HUES64 (cell line): ENCODE data around the gene NR5A1. TPM values are rescaled to one million over a fixed set of nuclear protein-coding genes. Genes with fewer than 3 reads are reported as not detected.

ENCODE experiments used
- H3K27ac ChIP-seq: 2 replicates; pipeline ENCODE4 v1.7.0; 2013; ENCODE audit warnings: low read depth, low read length, inconsistent platforms
- H3K27me3 ChIP-seq: 2 replicates; pipeline ENCODE4 v1.6.1; 2013; ENCODE audit warnings: mild to moderate bottlenecking, low read length; ENCODE audit not compliant: insufficient read depth
- H3K36me3 ChIP-seq: 2 replicates; pipeline ENCODE4 v1.6.1; 2013; ENCODE audit warnings: mild to moderate bottlenecking, low read length; ENCODE audit not compliant: insufficient read depth
- H3K4me1 ChIP-seq: 2 replicates; pipeline ENCODE4 v1.6.1; 2013; ENCODE audit warnings: mild to moderate bottlenecking, low read length, moderate library complexity; ENCODE audit not compliant: insufficient read depth
- H3K4me3 ChIP-seq: 2 replicates; pipeline ENCODE4 v1.5.1; 2013; ENCODE audit warnings: mild to moderate bottlenecking, low read length, moderate library complexity
- H3K9ac ChIP-seq: 2 replicates; pipeline ENCODE4 v1.6.1; 2013; ENCODE audit warnings: mild to moderate bottlenecking, low read depth, low read length
- H3K9me3 ChIP-seq: 2 replicates; pipeline ENCODE4 v1.6.1; 2013; ENCODE audit warnings: low read depth, low read length; ENCODE audit not compliant: insufficient read depth
- WGBS: fragments of 150-250, 120-280 bp; methylation state at CpG from one replicate; pipeline ENCODE4 v1.1.7; 2013; ENCODE audit warnings: missing lambda C conversion rate; 5-methylcytosine and 5-hydroxymethylcytosine counted together
- polyA plus RNA-seq, 2 experiments: library from polyadenylated mRNA; stranded (reverse); fragments of 50-300 nt; gene quantifications; one replicate each; pipeline ENCODE4 v1.2.3, GENCODE V29; 2013

Gene NR5A1
- not detected for polyA plus RNA-seq (2013, experiment 1 of 2)
- polyA plus RNA-seq (2013, experiment 2 of 2), result not detected

DNA sequence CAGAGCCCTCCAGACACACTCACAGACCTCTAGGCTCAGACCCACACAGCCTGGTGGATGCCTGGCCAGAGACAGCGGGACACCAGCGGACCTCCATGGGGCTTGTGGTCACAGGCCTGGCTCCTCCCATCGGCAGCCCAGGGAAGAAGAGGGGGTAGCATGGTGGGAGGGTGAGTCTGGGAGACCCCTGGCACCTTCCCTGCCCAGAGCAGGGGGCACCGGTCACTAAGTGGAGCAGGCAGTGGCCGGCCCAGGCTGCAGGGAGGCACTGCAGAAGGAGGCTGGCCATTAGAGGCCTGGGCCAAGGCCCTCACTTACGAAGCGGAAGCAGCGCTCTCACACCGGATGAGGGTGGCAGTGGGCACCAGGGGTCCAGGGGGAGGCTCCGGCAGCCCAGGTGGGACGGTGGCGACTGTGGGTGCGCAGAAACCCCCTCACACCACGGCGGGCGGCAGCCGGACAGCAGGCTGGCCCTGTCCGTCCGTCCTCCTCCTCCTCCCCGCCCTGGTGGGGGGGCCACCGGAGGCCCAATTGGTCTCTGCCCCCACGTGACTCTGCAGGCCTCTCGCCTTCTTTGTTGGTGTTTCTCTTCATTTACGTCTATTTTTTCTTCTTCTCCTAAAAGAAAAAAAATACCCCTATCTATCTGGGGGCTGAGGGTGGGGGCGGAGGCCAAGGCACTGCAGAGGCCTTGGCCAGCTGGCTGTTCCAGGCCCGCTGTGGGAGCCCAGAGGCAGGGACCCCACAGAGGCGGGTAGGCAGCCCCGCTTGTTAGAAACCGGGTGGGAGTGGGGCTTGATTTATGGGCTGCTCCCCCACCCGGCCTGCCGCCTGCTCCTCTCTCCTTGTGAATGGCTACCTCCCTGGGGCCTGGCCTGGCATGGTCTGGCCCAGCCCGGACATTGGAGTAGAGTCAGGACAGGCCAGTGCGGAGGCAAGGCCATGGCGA lies at the start of gene NR5A1:
Gene NR5A1, minus strand, starts transcription at position 469 of the 949 bp plus-strand sequence. CDS start 4,004 bp downstream, outside the sequence.
- H3K27ac ChIP-seq, result no peak within 1 kb of the TSS
- H3K9ac ChIP-seq, result no peak within 1 kb of the TSS
- peaks cover 3% of the 10 kb centered on the region; the same call in 1 of the 2 replicates for H3K4me1 ChIP-seq
- no peaks in the 10 kb centered on the region for H3K9me3 ChIP-seq
- no peak within 1 kb of the TSS for H3K4me3 ChIP-seq
- H3K36me3 ChIP-seq, result no peaks in the 10 kb centered on the region
- WGBS, result 91% methylated on average over 34 of the region's 34 CpGs
- peaks cover 47% of the 10 kb centered on the region for H3K27me3 ChIP-seq

GRCh38 chr9:124555043-124555442 lies 47.8 kb upstream of the NR5A1 start:
- Histone ChIP-seq H3K4me1 (peaks cover 16% of the 10 kb centered on the region), H3K4me3 (no peak overlapping the region), H3K36me3 (peaks cover 15% of the 10 kb centered on the region), H3K9ac (no peak overlapping the region), H3K27me3 (no peaks in the 10 kb centered on the region), H3K27ac (no peak overlapping the region), H3K9me3 (no peaks in the 10 kb centered on the region)
- 90% methylated on average over 3 of the region's 3 CpGs for WGBS

GRCh38 chr9:124553738-124554137 lies 46.5 kb upstream of the NR5A1 start:
- no peaks in the 10 kb centered on the region for H3K9me3 ChIP-seq
- 94% methylated on average over 3 of the region's 3 CpGs for WGBS
- H3K9ac ChIP-seq, result no peak overlapping the region
- no peaks in the 10 kb centered on the region for H3K27me3 ChIP-seq
- H3K36me3 ChIP-seq, result peaks cover 19% of the 10 kb centered on the region
- H3K27ac ChIP-seq, result no peak overlapping the region
- no peak overlapping the region for H3K4me3 ChIP-seq
- peaks cover 13% of the 10 kb centered on the region for H3K4me1 ChIP-seq

GRCh38 chr9:124552273-124552605 lies 45.0 kb upstream of the NR5A1 start:
- Histone ChIP-seq H3K27me3 (no peaks in the 10 kb centered on the region), H3K4me3 (no peak overlapping the region), H3K9me3 (no peaks in the 10 kb centered on the region), H3K9ac (no peak overlapping the region), H3K36me3 (peaks cover 19% of the 10 kb centered on the region), H3K4me1 (peaks cover 9% of the 10 kb centered on the region), H3K27ac (0 out of 2 replicates have a peak overlapping the region, but pooled peaks have one; percentile 1)
- WGBS, result 93% methylated on average over 2 of the region's 2 CpGs

DNA sequence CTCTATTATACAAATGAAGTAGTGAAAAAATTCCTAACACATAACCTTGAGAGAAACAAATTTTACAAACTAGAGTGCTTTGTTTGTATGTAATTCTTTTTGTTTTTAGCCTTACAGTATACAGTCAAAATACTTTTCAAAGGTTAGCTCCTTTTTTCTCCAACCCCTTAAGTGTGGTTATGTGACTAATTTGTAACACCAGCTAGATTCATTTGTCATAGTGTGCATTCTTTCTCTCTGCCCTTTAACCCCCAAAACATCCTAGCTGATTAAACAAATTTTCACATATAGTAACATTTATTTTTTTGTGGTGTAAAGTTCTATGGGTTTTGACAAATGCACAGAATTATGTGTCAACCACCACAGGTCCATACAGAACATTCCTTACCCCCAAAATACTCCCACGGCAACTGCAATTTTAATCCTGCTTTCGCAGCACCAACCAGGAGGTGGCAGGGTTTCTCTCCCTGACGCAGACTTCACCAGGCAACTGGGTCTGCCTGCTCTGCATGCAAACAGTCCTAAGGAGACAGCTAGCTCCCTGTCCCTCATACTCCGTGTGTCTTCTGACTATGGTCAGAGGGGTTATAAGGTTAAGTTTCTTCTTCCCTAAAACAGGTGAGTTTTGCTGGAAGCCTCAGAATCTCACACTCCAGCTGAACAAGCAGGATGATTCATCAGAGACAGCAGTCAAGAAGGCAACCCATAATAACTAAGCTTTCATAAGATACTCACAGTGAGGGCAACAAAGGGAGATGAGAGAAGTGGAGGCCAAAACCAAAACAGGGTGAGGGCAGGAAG lies 44.5 kb upstream of the NR5A1 start:
- peaks cover 19% of the 10 kb centered on the region for H3K36me3 ChIP-seq
- WGBS, result 21% methylated on average over 3 of the region's 4 CpGs
- H3K27me3 ChIP-seq, result no peaks in the 10 kb centered on the region
- no peak overlapping the region for H3K4me3 ChIP-seq
- H3K9me3 ChIP-seq, result no peaks in the 10 kb centered on the region
- H3K9ac ChIP-seq, result no peak overlapping the region
- H3K4me1 ChIP-seq, result peaks cover 9% of the 10 kb centered on the region
- 0 out of 2 replicates have a peak overlapping the region, but pooled peaks have one; percentile 1 for H3K27ac ChIP-seq

DNA sequence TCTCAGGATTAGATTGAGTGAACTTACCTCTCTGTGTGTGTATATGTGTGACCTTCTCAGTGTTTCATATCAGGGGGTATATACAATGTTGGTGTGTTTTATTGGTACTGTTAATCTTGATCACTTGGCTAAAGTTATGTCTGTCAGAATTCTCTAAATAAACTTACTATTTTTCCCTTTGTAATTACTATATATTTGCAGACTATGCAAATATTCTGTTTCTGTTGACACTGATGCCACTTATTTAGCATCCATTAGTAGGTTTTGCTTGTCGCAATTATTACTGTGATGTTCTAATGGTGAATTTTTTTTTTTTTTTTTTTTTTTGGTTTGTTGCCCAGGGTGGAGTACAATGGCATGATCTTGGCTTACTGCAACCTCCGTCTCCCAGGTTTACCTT lies 42.9 kb upstream of the NR5A1 start:
- Histone ChIP-seq H3K9me3 (no peaks in the 10 kb centered on the region), H3K4me3 (no peak overlapping the region), H3K9ac (no peak overlapping the region), H3K36me3 (peaks cover 19% of the 10 kb centered on the region), H3K27me3 (no peaks in the 10 kb centered on the region), H3K4me1 (peaks cover 14% of the 10 kb centered on the region), H3K27ac (no peak overlapping the region)
- WGBS, result 96% methylated on average over 2 of the region's 2 CpGs

- no peak overlapping the region for H3K9ac ChIP-seq
- no peaks in the 10 kb centered on the region for H3K9me3 ChIP-seq
- H3K36me3 ChIP-seq, result peaks cover 13% of the 10 kb centered on the region
- no peak overlapping the region for H3K4me3 ChIP-seq
- H3K4me1 ChIP-seq, result peaks cover 14% of the 10 kb centered on the region
- WGBS, result 86% methylated on average over 1 of the region's 1 CpG
- no peak overlapping the region for H3K27ac ChIP-seq
- H3K27me3 ChIP-seq, result no peaks in the 10 kb centered on the region
These were observed 41.8 kb upstream of the NR5A1 start for GRCh38 chr9:124549016-124549415.

GRCh38 chr9:124544535-124544934 lies 37.3 kb upstream of the NR5A1 start:
- 88% methylated on average over 2 of the region's 2 CpGs for WGBS
- Histone ChIP-seq H3K4me1 (0 out of 2 replicates have a peak, but pooled peaks cover 4% of the 10 kb centered on the region), H3K27me3 (no peaks in the 10 kb centered on the region), H3K4me3 (no peak overlapping the region), H3K9me3 (no peaks in the 10 kb centered on the region), H3K9ac (no peak overlapping the region), H3K27ac (no peak overlapping the region), H3K36me3 (peaks cover 27% of the 10 kb centered on the region)

- H3K27me3 ChIP-seq, result no peaks in the 10 kb centered on the region
- H3K4me1 ChIP-seq, result 0 out of 2 replicates have a peak, but pooled peaks cover 4% of the 10 kb centered on the region
- no peaks in the 10 kb centered on the region for H3K9me3 ChIP-seq
- H3K4me3 ChIP-seq, result no peak overlapping the region
- H3K36me3 ChIP-seq, result peaks cover 49% of the 10 kb centered on the region
- no peak overlapping the region for H3K9ac ChIP-seq
- H3K27ac ChIP-seq, result no peak overlapping the region
These were observed 34.6 kb upstream of the NR5A1 start for GRCh38 chr9:124541824-124542223.

- Histone ChIP-seq H3K27me3 (no peaks in the 10 kb centered on the region), H3K27ac (no peak overlapping the region), H3K9ac (no peak overlapping the region), H3K4me1 (no peaks in the 10 kb centered on the region), H3K36me3 (peaks cover 65% of the 10 kb centered on the region), H3K4me3 (no peak overlapping the region), H3K9me3 (no peaks in the 10 kb centered on the region)
- 94% methylated on average over 8 of the region's 8 CpGs for WGBS
These were observed 30.7 kb upstream of the NR5A1 start for GRCh38 chr9:124537926-124538325.

DNA sequence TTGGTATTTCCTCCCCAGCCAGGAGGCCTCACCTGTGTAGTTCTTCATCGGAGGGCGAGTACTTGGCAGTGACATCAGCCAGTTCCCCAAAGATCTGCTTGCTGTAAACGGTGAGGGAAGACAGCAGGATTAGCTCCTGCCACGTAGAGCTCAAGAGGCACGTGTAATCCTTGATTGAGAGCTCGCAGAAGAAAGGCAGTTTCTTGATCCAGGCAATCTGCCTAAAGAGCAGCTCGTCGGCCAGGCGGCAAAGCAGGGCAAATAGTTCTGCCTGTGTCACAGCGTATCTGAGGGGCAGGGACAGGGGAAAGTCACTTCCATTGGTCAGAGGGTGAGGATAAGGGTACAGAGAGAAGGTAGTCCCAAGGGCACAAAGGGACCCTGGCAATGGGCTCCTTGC lies 28.6 kb upstream of the NR5A1 start:
- H3K36me3 ChIP-seq, result peaks cover 75% of the 10 kb centered on the region
- H3K9me3 ChIP-seq, result no peaks in the 10 kb centered on the region
- no peak overlapping the region for H3K27ac ChIP-seq
- H3K9ac ChIP-seq, result no peak overlapping the region
- WGBS, result 93% methylated on average over 10 of the region's 10 CpGs
- no peaks in the 10 kb centered on the region for H3K4me1 ChIP-seq
- H3K4me3 ChIP-seq, result no peak overlapping the region
- H3K27me3 ChIP-seq, result no peaks in the 10 kb centered on the region
